Stimulated activated CD4-positive, alpha-beta T cell treated with anti-CD3 and anti-CD28 coated beads, Interleukin-4, amount 100 ng/mL, for 48 hours (primary cell): ENCODE measurements around the gene TEX36.
A peak's percentile ranks its signal among the peaks of the same experiment; 100 is the strongest.
"Not testable (repeated sequence)": the region's sequence is repeated elsewhere in the genome, so short reads cannot be mapped to it uniquely, and the experiment has no call there.

Experiments
- DNase-seq, 2 donors: peaks; one replicate each; pipeline ENCODE4 v3.0.0-alpha.2; 2020; ENCODE audit warnings: low read depth in 2 of 2

Gene TEX36

DNA sequence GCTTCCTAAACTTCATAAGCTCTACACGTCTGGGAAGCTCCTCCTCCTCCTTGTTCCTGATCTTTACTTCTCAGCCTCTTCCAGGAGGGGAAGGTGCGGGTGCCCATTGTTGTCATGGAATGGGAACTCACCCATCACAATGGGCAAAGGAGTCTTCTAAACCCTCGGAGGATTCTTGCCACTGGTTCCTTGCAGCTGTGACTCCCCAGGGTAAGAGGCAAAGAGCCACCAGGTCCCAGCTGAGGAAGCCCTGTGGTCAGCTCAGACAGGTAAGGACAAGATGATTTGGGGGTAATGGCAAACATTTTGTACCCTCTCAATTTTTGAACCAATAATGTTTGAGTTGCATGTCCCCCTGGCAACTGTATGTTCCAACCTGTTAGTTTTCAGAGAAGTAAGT, at the start of gene TEX36:
Gene TEX36, minus strand, starts transcription at position 101 of the 400 bp plus-strand sequence. CDS start 174 bp downstream, outside the sequence.
- DNase-seq, result no peak

DNA sequence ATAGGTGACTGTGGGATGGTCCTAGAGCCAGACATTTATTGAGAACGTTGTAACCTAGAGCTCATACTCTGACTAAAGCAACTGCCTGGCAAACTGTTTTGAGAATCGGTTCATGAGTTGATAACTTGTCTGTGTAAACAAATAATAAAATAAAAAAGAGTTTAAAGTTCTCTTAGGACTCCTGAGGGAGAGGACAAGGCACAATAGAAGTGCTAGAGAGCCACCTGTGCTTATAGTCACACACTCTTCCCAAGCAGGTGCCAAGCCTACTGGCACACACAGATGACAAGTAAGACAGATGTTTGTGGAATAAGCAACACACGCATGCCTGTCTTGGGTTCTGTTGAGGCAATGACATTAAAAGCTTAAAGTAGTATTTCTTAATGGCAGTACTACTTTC, 44.5 kb upstream of the TEX36 start:
- DNase-seq, result no peak

GRCh38 chr10:125726914-125727313, 44.0 kb upstream of the TEX36 start:
- DNase-seq, result no peak

- DNase-seq, result no peak
Observed at GRCh38 chr10:125722811-125723210, 39.8 kb upstream of the TEX36 start.

DNA sequence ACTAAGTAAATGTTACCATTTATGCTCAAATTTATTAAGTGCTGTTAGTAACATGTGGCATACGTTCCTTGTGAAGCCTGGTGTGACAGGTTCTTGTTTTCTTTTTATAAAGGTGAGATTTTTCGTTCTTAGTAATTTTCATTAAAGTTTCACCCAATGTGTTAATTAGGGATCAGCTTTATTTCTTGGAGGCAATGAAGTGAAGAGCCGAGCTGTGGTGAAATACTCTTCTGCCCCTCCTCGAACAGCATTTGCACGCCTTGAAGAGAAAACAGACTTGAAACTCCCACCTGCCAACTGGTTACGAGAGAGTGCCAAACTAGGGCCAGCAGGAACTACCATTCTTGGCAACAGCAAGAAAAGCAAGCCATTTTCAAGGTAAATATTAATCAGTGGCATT, 38.1 kb upstream of the TEX36 start:
- DNase-seq, result no peak

- no peak for DNase-seq
Observed at GRCh38 chr10:125720002-125720382, 37.0 kb upstream of the TEX36 start.

- DNase-seq, result peak; percentile 97 to 99
Observed at GRCh38 chr10:125719173-125720001, 36.4 kb upstream of the TEX36 start, which contains the start of gene EDRF1. Gene EDRF1, plus strand, starts transcription at chr10:125719709. Its CDS starts 99 bp downstream, at chr10:125719808.

DNA sequence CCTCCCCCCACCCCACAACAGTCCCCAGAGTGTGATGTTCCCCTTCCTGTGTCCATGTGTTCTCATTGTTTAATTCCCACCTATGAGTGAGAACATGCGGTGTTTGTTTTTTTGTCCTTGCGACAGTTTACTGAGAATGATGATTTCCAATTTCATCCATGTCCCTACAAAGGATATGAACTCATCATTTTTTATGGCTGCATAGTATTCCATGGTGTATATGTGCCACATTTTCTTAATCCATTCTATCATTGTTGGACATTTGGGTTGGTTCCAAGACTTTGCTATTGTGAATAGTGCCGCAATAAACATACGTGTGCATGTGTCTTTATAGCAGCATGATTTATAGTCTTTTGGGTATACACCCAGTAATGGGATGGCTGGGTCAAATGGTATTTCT, 31.8 kb upstream of the TEX36 start:
- DNase-seq, result not testable (repeated sequence)

- no peak for DNase-seq
Observed at GRCh38 chr10:125711110-125711750, 28.3 kb upstream of the TEX36 start.

DNA sequence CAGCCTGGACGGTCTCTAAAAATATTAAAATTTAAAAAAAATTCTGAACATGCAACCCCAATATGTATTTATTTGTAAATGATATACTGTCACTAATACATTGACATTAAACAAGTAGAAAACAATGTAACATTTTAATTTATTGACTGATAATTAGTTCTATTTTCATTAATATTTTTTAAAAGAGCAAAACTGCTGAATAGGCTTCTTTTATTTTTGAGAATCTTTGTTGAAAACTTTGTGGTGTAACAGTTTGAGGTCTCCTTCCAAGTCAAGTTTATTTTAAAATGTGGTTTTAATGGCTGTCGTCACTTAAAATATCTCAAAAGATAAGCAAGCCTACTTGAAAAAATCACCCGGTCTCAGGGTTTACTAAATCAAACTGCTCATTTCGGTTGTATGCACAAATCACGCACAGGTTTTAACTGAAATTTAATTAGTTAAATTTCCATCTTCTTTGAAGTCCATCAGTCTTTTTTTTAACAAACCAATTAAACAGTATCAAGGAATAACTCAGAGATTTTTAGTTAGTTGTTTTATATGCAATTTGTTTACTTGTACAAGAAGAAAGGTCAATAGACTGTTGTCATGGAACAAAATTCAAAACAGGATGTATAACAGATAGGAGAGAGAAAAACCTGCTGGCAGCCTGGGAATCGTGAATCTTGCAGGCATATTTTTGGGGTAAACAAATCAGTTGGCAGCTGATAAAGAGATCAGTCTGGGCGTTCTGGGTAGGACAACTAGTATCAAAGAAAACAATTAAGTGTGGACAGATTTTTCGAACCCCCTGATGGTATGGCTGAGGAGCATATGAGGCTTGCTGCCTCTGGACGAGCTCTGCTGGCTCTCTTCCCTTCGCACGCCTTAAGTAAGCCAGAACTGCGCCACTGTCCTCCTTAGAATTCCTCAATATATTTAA, 26.9 kb upstream of the TEX36 start:
- DNase-seq, result no peak

DNA sequence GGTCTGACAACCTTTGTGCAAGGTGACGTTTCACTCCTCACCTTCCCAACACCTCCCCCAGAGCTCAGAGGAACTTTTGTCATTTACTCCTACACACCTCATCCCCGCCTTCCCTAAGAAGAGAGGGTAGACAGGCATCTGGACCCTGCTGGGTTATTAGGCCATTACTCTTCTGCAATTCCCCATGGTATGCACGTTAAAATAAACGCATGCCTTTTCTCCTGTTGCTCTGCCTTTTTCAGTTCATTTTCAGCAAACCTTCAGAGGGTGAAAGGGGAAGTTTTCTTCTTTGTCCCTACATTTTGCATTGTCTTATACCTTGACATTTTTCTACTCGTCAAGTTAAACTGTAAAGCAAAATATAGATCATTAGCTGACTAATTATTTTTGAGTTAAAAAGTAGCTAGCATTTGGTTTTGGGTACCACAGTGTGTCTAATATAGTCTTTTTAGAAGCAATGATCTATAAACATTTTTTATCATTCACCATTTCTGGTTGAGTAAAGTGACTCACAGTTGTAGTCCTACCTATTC, 26.1 kb upstream of the TEX36 start:
- no peak for DNase-seq

DNA sequence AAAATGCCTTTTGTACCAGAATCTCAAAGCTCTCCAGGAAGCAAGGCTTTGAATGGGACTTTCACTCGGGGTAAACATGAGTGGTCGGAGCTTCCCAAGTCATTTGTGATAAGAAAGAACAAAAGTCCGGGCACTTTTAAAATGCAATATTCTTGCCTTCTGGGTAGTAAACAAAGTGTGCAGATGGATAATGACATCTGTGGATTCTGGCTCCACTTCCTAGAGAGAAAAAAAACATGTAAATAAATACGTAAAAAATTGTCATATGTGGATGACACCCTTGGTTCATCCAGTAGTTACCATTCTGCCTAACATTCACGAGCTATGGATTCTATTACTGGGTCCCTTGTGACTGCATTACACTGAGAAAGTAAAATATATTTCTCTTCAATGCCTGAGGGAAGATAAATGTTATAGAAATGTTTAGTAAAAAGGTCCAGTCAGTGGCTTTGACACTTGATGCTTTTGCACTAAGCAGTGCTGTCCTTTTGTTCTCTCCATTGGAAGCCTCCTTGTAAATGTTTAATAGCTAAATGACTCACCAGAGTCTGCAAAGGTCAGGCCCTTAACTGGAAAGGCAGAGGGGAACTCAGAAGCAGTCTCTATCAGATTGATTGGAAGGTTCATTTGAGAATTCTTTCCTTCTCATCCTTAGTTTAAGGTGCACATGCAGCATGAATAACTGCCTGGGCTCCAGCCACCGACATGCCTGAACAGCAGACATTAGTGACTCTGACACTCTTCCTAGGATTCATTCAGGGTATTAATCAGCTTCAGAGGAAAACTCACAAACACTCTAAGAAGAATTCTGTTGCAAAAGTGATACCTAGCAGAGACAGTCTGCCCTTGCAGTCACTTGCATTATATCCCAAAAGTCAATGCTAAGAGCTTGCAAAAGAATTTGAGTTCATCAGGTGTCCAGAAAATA, 24.8 kb upstream of the TEX36 start:
- no peak for DNase-seq

DNA sequence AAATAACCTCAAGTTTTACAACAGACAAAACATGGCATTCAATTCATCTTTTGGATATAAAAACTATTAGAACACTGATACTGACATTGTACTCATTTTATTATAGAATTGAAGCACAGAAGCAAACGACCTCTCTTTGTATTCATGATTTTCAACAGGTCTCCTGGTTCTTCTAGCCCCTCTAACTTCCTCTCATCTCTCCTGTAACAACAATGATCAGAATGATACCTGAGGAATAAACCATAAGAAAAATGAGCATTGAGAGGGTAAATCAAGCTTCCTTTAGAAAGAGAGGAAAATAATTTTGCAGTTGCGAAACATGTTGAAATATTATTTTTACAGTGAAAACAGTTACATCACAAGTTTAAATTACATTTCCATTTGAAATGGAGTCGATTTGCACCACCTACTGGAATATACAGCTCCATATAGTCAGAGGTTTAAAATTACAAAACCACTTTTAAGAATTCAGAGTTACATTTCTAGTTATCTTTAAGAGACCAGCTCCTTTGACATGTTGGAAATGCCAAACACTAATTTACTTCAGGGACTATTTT, 17.5 kb upstream of the TEX36 start:
- DNase-seq, result no peak

- no peak for DNase-seq
Observed at GRCh38 chr10:125699562-125700143, 16.7 kb upstream of the TEX36 start.

GRCh38 chr10:125698481-125698998, 15.6 kb upstream of the TEX36 start:
- no peak for DNase-seq

DNA sequence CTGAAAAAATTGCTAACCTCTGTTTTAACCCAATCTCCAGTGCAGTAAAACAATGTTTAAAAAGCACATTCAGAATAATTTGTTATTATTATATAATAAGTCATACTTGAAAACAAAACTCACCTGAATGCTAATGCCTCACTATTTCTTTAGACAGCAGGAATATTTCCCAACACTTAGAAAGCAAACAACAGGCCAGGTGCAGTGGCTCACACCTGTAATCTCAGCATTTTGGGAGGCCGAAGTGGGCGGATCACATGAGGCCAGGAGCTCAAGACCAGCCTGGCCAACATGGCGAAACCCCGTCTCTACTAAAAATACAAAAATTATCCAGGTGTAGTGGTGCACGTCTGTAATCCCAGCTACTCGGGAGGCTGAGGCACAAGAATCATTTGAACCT, 13.9 kb upstream of the TEX36 start:
- DNase-seq, result not testable (repeated sequence)

- no peak for DNase-seq
Observed at GRCh38 chr10:125694883-125695282, 11.9 kb upstream of the TEX36 start.

DNA sequence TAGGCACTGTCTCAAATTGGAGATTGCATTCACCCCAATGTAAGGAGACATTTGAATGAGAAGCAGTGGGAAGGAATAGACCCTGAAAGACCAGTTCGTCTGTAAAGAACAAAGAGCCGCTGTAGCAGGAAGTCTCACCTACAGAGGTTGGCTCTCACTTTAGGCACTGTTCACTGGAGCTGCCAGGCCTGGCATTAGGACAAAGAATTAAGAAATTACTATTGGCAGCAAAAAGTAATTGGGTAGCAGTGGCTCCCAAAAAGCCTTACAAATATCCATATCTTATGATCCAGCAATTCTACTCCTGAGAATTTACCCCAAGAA, 10.5 kb upstream of the TEX36 start:
- DNase-seq, result no peak

DNA sequence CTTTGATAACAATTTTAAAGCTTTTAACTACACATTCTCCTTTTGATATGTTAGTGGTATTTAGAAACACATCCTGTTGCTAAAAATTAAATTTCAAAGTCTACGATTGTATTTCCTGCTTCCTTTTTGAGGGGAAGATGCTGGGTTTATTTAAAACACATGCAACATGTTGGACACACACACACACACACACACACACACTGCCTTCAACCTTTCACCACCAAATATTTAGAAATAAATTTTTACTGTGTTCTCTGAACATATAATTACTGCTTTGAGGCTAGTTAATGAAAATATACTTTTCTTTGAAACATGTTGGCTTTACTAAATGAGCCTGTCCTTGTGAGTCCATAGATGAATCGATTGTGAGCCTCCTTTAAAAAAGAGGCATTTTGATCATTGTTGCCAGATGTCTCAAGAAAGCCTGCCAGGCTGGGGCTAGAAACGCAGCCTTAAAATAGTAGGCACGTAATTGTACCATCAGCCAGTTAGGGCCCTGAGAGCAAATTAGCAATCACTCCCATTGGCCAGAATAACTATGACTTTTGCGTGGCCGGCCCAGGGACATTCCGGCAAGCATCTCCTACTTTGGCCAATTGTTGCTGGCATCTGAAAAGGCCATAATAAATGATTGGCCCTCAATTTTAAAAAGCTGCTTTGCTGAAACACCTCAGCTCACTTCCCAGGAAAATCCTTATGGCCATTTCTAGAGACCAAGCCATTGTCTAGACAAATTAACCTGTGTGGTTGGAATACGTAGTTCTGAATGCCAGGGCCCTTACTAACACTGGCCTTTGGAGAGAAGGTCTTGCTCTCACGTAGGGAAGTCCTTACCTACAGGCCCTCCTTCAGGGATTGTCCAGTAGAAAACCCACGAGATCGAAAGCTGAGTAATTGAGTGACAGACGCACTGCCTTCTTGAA, 9.9 kb upstream of the TEX36 start:
- no peak for DNase-seq
